Measurements from ENCODE around the gene RXFP1.

DNA sequence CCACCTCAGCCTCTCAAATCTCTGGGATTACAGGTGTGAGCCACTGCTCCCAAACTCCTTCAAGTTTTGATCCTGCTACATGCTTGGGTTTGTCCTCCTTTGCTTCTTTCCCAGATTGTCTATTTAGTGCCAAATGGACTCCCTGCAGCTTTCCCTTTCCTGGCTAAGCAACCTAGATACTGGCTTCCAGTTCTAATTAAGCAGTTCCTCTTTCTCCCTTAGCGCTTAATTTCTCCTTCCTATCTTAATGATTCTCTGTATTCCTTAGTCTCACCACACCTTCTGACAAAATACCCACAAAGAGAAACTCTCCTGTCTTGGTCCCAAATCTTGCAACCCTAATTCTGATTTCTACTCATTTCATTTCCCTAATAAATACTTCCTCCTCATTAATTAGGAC is 7.8 kb downstream of the RXFP1 start:
- TF ChIP-seq, protein P1, sequence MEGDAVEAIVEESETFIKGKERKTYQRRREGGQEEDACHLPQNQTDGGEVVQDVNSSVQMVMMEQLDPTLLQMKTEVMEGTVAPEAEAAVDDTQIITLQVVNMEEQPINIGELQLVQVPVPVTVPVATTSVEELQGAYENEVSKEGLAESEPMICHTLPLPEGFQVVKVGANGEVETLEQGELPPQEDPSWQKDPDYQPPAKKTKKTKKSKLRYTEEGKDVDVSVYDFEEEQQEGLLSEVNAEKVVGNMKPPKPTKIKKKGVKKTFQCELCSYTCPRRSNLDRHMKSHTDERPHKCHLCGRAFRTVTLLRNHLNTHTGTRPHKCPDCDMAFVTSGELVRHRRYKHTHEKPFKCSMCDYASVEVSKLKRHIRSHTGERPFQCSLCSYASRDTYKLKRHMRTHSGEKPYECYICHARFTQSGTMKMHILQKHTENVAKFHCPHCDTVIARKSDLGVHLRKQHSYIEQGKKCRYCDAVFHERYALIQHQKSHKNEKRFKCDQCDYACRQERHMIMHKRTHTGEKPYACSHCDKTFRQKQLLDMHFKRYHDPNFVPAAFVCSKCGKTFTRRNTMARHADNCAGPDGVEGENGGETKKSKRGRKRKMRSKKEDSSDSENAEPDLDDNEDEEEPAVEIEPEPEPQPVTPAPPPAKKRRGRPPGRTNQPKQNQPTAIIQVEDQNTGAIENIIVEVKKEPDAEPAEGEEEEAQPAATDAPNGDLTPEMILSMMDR (conservative IDR thresholded peaks at IDR 0.05): no peak
- no peak for TF ChIP-seq ZFX (IDR thresholded peaks at IDR 0.05)

All from C4-2B (cell line).